Esophagus squamous epithelium (tissue), 4 donors: Measurements from ENCODE around the gene IL18R1.

Experiments used
- POLR2A ChIP-seq, 4 donors: fragments of 450-650 bp; IDR thresholded peaks; one replicate each; pipeline ENCODE4 v1.6.1; 2017; ENCODE audit warnings: antibody characterized with exemption in 4 of 4, mild to moderate bottlenecking in 4 of 4, moderate library complexity in 3 of 4
- TF ChIP-seq, protein P1 (sequence below), 6 experiments: fragments of 450-650 bp in 4 of 6; fragments of 200-600 bp in 2 of 6; sonication (generic) in 2 of 6; IDR thresholded peaks; one replicate each; pipeline ENCODE4 v1.5.1; 2016 to 2019; ENCODE audit warnings: antibody characterized with exemption in 6 of 6, mild to moderate bottlenecking in 4 of 6, moderate library complexity in 4 of 6

DNA sequence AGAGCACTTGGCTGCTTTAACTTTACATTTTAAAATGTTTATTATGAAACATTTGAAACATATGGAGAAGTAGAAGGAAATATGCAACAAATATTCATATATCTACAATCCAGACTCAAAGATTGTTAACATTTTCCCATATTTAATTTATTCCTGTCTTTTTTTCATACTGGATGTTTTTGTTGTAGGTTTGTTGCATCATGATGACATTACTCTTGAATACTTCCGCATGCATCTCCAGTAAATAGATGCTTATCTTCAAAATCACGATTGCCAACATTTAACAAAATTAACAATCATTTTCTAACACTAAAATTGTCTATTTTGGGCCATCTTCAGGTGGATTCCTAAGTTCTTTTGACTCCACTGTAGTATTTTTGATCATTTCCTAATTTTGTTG is 46.3 kb downstream of the IL18R1 start:
- TF ChIP-seq, protein P1, sequence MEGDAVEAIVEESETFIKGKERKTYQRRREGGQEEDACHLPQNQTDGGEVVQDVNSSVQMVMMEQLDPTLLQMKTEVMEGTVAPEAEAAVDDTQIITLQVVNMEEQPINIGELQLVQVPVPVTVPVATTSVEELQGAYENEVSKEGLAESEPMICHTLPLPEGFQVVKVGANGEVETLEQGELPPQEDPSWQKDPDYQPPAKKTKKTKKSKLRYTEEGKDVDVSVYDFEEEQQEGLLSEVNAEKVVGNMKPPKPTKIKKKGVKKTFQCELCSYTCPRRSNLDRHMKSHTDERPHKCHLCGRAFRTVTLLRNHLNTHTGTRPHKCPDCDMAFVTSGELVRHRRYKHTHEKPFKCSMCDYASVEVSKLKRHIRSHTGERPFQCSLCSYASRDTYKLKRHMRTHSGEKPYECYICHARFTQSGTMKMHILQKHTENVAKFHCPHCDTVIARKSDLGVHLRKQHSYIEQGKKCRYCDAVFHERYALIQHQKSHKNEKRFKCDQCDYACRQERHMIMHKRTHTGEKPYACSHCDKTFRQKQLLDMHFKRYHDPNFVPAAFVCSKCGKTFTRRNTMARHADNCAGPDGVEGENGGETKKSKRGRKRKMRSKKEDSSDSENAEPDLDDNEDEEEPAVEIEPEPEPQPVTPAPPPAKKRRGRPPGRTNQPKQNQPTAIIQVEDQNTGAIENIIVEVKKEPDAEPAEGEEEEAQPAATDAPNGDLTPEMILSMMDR (IDR thresholded peaks at IDR 0.05), result no peak
- TF ChIP-seq POLR2A (IDR thresholded peaks at IDR 0.05), result no peak
